Motor neuron (in vitro differentiated cells): Measurements from ENCODE around the gene STAM2. TPM values are rescaled to one million over a fixed set of nuclear protein-coding genes. Genes with fewer than 3 reads are reported as not detected.
"Not testable (repeated sequence)": the region's sequence is repeated elsewhere in the genome, so short reads cannot be mapped to it uniquely, and the experiment has no call there.

Source experiments
- ATAC-seq, 8 experiments: fragments of 200-7000 bp; cut with Tn5 transposase; replicated peaks in 6 of 8; 2 replicates each; pipeline ENCODE4 v1.8.0; 2021; ENCODE audit warnings: mild to moderate bottlenecking in 8 of 8, moderate library complexity in 8 of 8
- H3K27ac ChIP-seq, 2 donors: fragments of 250-450 bp; sonication (Bioruptor Pico); 2 replicates each; pipeline ENCODE4 v1.9.0; 2021; ENCODE audit warnings: antibody characterized with exemption in 2 of 2, mild to moderate bottlenecking in 2 of 2, moderate library complexity in 1 of 2
- H3K4me1 ChIP-seq, 2 donors: fragments of 250-450 bp; sonication (Bioruptor Pico); replicated peaks in 1 of 2; 2 replicates each; pipeline ENCODE4 v1.6.1; 2021; ENCODE audit warnings: antibody characterized with exemption in 2 of 2, mild to moderate bottlenecking in 2 of 2, moderate library complexity in 1 of 2
- H3K4me3 ChIP-seq, 5 donors: fragments of 250-450 bp; sonication (Bioruptor Pico); 2 replicates each; pipeline ENCODE4 v1.9.0; 2021; ENCODE audit warnings: antibody characterized with exemption in 5 of 5, mild to moderate bottlenecking in 5 of 5, moderate library complexity in 4 of 5
- WGBS, 10 experiments: fragments of 450-650 bp; shearing (Covaris generic); methylation state at CpG; one replicate each; pipeline ENCODE4 v1.0.0; 2022; 5-methylcytosine and 5-hydroxymethylcytosine counted together
- in situ Hi-C, 9 experiments: fragments of 400-800 bp; cut with MboI; loops; one replicate each; pipeline ENCODE4 v1.15.0; 2021; ENCODE audit warnings: low sequenced_read_pairs in 9 of 9, low pct_unique_long_range_greater_than_20kb in 2 of 9; ENCODE audit not compliant: unreplicated experiment in 9 of 9
- total RNA-seq, 8 experiments: library from RNA; unstranded; fragments of 300-600 nt; gene quantifications; 2 replicates each; pipeline versions ENCODE4 v1.2.3 to v1.2.4, GENCODE V29; 2022

Gene STAM2
- total RNA-seq, 8 experiments from 2014 or later, result 14.3 to 43.9 (median 22.2) TPM

- WGBS, 10 experiments, result 56 to 100% (median 80%) methylated on average over 1 to 5 of the region's 5 CpGs
- ATAC-seq, result no peak
- in situ Hi-C loops, result loop anchor here in 1 of 9 experiments (25.0 kb wide), 1 partner anchor 97 kb away; no protein-coding TSS in a partner anchor
- H3K27ac ChIP-seq, result no peak overlapping the region
- no peak overlapping the region for H3K4me3 ChIP-seq
- H3K4me1 ChIP-seq, result no peaks in the 10 kb centered on the region
These were observed 40.9 kb downstream of the STAM2 start for GRCh38 chr2:152134488-152135280.

GRCh38 chr2:152132306-152132705 lies 43.3 kb downstream of the STAM2 start:
- H3K4me1 ChIP-seq, result no peaks in the 10 kb centered on the region
- no peak for ATAC-seq

GRCh38 chr2:152127628-152128027 lies 47.9 kb downstream of the STAM2 start:
- Histone ChIP-seq H3K4me1 (no peaks in the 10 kb centered on the region), H3K4me3 (no peak overlapping the region), H3K27ac (no peak overlapping the region)
- in situ Hi-C loops, result loop anchor here in 1 of 9 experiments (25.0 kb wide), 1 partner anchor 90 kb away; no protein-coding TSS in a partner anchor
- peak in 1 of 8 experiments; percentile 62 for ATAC-seq

More at GRCh38 chr2:152132306-152132705, 43.3 kb downstream of the STAM2 start:
- in situ Hi-C loops, result loop anchor here in 1 of 9 experiments (25.0 kb wide), 1 partner anchor 95 kb away; no protein-coding TSS in a partner anchor
- H3K27ac ChIP-seq, result no peak overlapping the region
- WGBS, 10 experiments, result 10 to 100% (median 100%) methylated on average over 1 of the region's 1 CpG
- H3K4me3 ChIP-seq, result no peak overlapping the region

GRCh38 chr2:152126664-152127063 lies 48.9 kb downstream of the STAM2 start:
- in situ Hi-C loops, result loop anchor here in 1 of 9 experiments (25.0 kb wide), 1 partner anchor 89 kb away; no protein-coding TSS in a partner anchor
- Histone ChIP-seq H3K4me3 (no peak overlapping the region), H3K4me1 (no peaks in the 10 kb centered on the region), H3K27ac (no peak overlapping the region)
- WGBS, 10 experiments, result 71 to 100% (median 88%) methylated on average over 1 to 4 of the region's 4 CpGs; no CpG with 5 or more reads in 1 of the 10 experiments
- ATAC-seq, result no peak

GRCh38 chr2:152122161-152122560 lies 53.4 kb downstream of the STAM2 start:
- Histone ChIP-seq H3K4me1 (no peaks in the 10 kb centered on the region), H3K4me3 (no peak overlapping the region), H3K27ac (no peak overlapping the region)
- in situ Hi-C loops, result no loop called here
- no peak for ATAC-seq
- 90 to 100% (median 100%) methylated on average over 2 of the region's 2 CpGs; no CpG with 5 or more reads in 5 of the 10 experiments for WGBS, 10 experiments

- in situ Hi-C loops, result no loop called here
- no peak for ATAC-seq
- no peaks in the 10 kb centered on the region for H3K4me1 ChIP-seq
- WGBS, 10 experiments, result 78 to 100% (median 89%) methylated on average over 1 of the region's 1 CpG; no CpG with 5 or more reads in 4 of the 10 experiments
- H3K4me3 ChIP-seq, result no peak overlapping the region
- H3K27ac ChIP-seq, result no peak overlapping the region
These were observed 55.1 kb downstream of the STAM2 start for GRCh38 chr2:152120430-152120829.

- no peaks in the 10 kb centered on the region for H3K4me1 ChIP-seq
- no peak overlapping the region for H3K27ac ChIP-seq
- WGBS, 10 experiments, result 83 to 100% (median 97%) methylated on average over 1 to 3 of the region's 3 CpGs; no CpG with 5 or more reads in 4 of the 10 experiments
- H3K4me3 ChIP-seq, result no peak overlapping the region
- in situ Hi-C loops, result no loop called here
- peak in 3 of 8 experiments; percentile 19 to 69 (median 22) for ATAC-seq
These were observed 59.6 kb downstream of the STAM2 start for GRCh38 chr2:152115952-152116351.

- Histone ChIP-seq H3K4me3 (no peak overlapping the region), H3K27ac (no peak overlapping the region), H3K4me1 (no peaks in the 10 kb centered on the region)
- ATAC-seq, result no peak
- in situ Hi-C loops, result no loop called here
- WGBS, 10 experiments, result 75 to 96% (median 91%) methylated on average over 1 to 3 of the region's 3 CpGs
These were observed 61.2 kb downstream of the STAM2 start for GRCh38 chr2:152114366-152114765.

GRCh38 chr2:152107140-152107539 lies 68.4 kb downstream of the STAM2 start:
- H3K4me1 ChIP-seq, H3K27ac ChIP-seq, H3K4me3 ChIP-seq, ATAC-seq, in situ Hi-C loops: not testable (repeated sequence)
- WGBS, 10 experiments, result 48 to 100% (median 91%) methylated on average over 3 to 12 of the region's 13 CpGs

- Histone ChIP-seq H3K27ac (no peak overlapping the region), H3K4me1 (no peaks in the 10 kb centered on the region), H3K4me3 (no peak overlapping the region)
- in situ Hi-C loops, result no loop called here
- WGBS, 10 experiments, result 88 to 100% (median 92%) methylated on average over 2 to 4 of the region's 4 CpGs; no CpG with 5 or more reads in 5 of the 10 experiments
- ATAC-seq, result no peak
These were observed 69.1 kb downstream of the STAM2 start for GRCh38 chr2:152106464-152106863.

GRCh38 chr2:152103271-152103670 lies 72.3 kb downstream of the STAM2 start:
- no peak for ATAC-seq
- peaks cover 0 to 4% of the 10 kb centered on the region in 2 donors for H3K4me1 ChIP-seq
- WGBS, 10 experiments, result 80 to 100% (median 97%) methylated on average over 1 to 3 of the region's 3 CpGs; no CpG with 5 or more reads in 3 of the 10 experiments
- in situ Hi-C loops, result no loop called here
- no peak overlapping the region for H3K27ac ChIP-seq
- H3K4me3 ChIP-seq, result no peak overlapping the region

- 70 to 100% (median 92%) methylated on average over 1 to 2 of the region's 2 CpGs; no CpG with 5 or more reads in 6 of the 10 experiments for WGBS, 10 experiments
- no peak for ATAC-seq
- no peak overlapping the region for H3K27ac ChIP-seq
- in situ Hi-C loops, result no loop called here
- peaks cover 0 to 4% of the 10 kb centered on the region in 2 donors for H3K4me1 ChIP-seq
- H3K4me3 ChIP-seq, result no peak overlapping the region
These were observed 74.6 kb downstream of the STAM2 start for GRCh38 chr2:152100961-152101360.

- in situ Hi-C loops, result no loop called here
- H3K4me3 ChIP-seq, result peak overlapping the region; percentile 45 to 62 (median 53)
- WGBS, 10 experiments, result 12 to 46% (median 26%) methylated on average over 4 to 12 of the region's 19 CpGs; no CpG with 5 or more reads in 1 of the 10 experiments
- no peak overlapping the region for H3K27ac ChIP-seq
- peak; percentile 10 to 51 (median 37) for ATAC-seq
- peaks cover 0 to 4% of the 10 kb centered on the region in 2 donors for H3K4me1 ChIP-seq
These were observed 76.1 kb downstream of the STAM2 start for GRCh38 chr2:152099367-152100050.
